ENCODE results near the gene SELENBP1. TPM values are rescaled to one million over a fixed set of nuclear protein-coding genes. Genes with fewer than 3 reads are reported as not detected.

The SELENBP1 gene
- total and polyA plus RNA-seq, 9 of the 15 experiments (the other 6 are each of a cell fraction or from before 2014, with no cell fraction given), result 25.8 to 81.2 (median 47.1) TPM

- TF ChIP-seq GTF2E2 (tag; IDR thresholded peaks at IDR 0.05) (no peak), CBX1 (IDR thresholded peaks at IDR 0.05; ENCODE audit: low read depth) (no peak), ZNF695 (CRISPR knock-in tag; IDR thresholded peaks at IDR 0.05) (no peak), SMAD1 (IDR thresholded peaks at IDR 0.05; ENCODE audit: low read depth, low read length, partially characterized antibody) (no peak), RBFOX2 (IDR thresholded peaks at IDR 0.05; ENCODE audit: low read depth, low read length) (0 out of 2 replicates have a peak, but pooled peaks have one; percentile 18)
- BruUV-seq (replicated peaks), result no TSS peak
- no peak for DNase-seq (ENCODE audit: extremely low read depth in 1 of 4, low spot score in 3 of 4)
- Histone ChIP-seq H3K36me3 (ENCODE audit: control insufficient read depth, insufficient read depth, low read length) (peaks cover 36% of the 10 kb centered on the region; the same call in 2 of the 3 replicates), H3K79me2 (ENCODE audit: control insufficient read depth, insufficient read depth, low read length) (peaks cover 16% of the 10 kb centered on the region), H3K9ac (ENCODE audit: insufficient read depth in 1 of 2, low read depth in 2 of 2, low read length in 2 of 2) (peak overlapping the region in 1 of 2 experiments; percentile 57; a peak in 1 of 4 replicates), H3K4me2 (ENCODE audit: insufficient read depth, low read length) (no peak overlapping the region), H2AFZ (ENCODE audit: low read depth, low read length) (no peak overlapping the region), H4K20me1 (replicated peaks; ENCODE audit: control insufficient read depth, insufficient read depth, low read length) (no peaks in the 10 kb centered on the region), H3K9me3 (replicated peaks; ENCODE audit: control insufficient read depth, insufficient read depth, low read depth, low read length) (no peaks in the 10 kb centered on the region), H3K27ac (ENCODE audit: extremely low read depth, low read depth, low read length) (no peak overlapping the region), H3K4me1 (replicated peaks in 1 of 2; ENCODE audit: control insufficient read depth in 2 of 2, insufficient read depth in 2 of 2, low read length in 2 of 2) (peaks cover 32 to 48% of the 10 kb centered on the region in 2 experiments), H3K4me3 (no peak overlapping the region), H3K27me3 (ENCODE audit: control insufficient read depth in 2 of 2, insufficient read depth in 2 of 2, low read length in 2 of 2) (no peaks in the 10 kb centered on the region), H3K9me1 (ENCODE audit: control insufficient read depth, insufficient read depth, low read length) (no peaks in the 10 kb centered on the region)
- ChIA-PET CTCF (ENCODE audit: low intra/inter-chr PET ratio) (no interaction called here), POLR2A (interaction anchor here (1.0 to 1.7 kb wide), 4 partner anchors 17 to 88 kb away, joined by 3 to 8 read pairs (median 6); partner anchors contain the start of gene ZNF687)
- intact Hi-C loops (cut with micrococcal nuclease), result no loop called here
- no peak for ATAC-seq
- 90% methylated on average over 7 of the region's 7 CpGs for WGBS (ENCODE audit: insufficient coverage, low coverage, missing lambda C conversion rate)
- no peak for FAIRE-seq
- in situ Hi-C loops (cut with MboI), result no loop called here
Observed at GRCh38 chr1:151369302-151369610, 3.2 kb downstream of the SELENBP1 start.
